Measurements from ENCODE around the gene SCFD2.
"Not testable (repeated sequence)": the region's sequence is repeated elsewhere in the genome, so short reads cannot be mapped to it uniquely, and the experiment has no call there.

SCFD2 gene

GRCh38 chr4:53365486-53366300, at the start of gene SCFD2:
Gene SCFD2, minus strand, starts transcription at chr4:53366061.
- peak; percentile 97 for DNase-seq

DNA sequence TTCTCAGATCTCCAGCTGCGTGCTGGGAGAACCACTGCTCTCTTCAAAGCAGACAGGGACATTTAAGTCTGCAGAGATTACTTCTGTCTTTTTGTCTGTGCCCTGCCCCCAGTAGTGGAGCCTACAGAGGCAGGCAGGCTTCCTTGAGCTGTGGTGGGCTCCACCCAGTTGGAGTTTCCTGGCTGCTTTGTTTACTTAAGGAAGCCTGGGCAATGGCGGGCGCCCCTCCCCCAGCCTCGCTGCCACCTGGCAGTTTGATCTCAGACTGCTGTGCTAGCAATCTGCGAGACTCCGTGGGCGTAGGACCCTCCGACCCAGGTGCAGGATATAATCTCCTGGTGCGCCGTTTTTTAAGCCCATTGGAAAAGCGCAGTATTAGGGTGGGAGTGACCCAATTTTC, 43.6 kb upstream of the SCFD2 start:
- DNase-seq = not testable (repeated sequence)

DNA sequence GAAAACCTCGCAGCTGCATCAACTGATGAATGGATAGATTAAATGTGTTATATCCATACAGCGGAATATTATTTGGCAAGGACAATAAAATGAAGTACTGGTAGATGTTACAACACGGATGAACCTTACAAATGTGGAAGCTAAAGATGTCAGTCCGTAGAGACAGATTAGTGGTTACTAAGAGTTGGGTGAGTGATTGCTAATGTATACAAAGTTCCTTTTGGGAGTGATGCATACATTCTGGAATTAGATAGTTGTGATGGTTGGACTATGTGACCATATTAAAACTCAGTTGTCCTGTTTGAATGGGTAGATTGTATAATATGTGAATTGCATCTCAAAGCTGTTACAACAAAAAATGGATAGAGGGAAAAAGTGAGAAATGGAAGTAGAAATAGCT, 14.4 kb upstream of the SCFD2 start:
- DNase-seq = no peak

DNA sequence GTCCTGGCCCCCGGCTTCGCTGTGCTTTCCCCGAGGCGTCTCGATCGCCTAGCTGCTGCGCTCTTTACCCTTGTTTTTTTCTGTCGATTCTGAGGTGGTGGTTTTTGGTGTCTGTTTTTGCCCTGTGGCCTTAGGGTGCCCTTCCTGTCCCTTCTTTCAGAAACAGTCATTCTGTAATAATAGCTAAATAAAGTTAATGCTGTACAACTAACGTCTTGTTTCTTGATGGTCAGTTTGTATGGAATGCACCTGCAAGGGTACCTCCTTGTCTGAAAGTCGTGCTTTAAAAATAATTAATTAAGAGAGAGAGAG, 12.3 kb upstream of the SCFD2 start:
- DNase-seq = no peak

DNA sequence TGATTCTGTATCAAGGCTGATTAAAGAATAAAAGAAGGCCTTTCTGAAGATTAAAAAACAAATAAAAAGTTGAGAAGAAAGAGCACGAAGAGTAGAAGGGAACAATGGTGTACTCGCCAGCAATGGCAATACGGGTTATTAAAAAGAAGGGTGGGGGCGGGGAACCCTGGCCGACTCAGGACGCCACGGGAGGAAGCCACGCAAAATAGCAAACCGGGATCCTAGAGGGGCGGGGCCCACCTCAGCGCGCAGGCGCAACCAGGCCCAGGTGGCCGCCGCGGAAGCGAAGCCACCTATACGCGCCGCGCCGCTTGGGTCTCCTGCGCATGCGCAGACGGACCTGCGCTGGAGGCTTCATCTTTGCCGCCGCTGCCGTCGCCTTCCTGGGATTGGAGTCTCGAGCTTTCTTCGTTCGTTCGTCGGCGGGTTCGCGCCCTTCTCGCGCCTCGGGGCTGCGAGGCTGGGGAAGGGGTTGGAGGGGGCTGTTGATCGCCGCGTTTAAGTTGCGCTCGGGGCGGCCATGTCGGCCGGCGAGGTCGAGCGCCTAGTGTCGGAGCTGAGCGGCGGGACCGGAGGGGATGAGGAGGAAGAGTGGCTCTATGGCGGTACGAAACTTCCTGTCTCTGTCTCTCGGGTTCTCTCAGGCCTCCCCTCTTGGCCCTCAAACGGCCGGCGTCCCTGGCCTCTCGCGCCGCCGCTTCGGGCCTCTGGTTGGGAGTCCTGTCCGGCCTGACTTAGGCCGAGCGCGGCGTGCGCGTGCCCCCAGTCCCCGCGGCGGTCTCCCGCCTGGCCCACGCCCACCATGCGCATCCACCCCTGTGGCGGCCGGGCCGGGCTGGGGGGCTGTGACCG, 11.7 kb upstream of the SCFD2 start, which contains the start of gene FIP1L1:
FIP1L1 (plus strand) TSS at position 323 of the 852 bp plus-strand sequence; CDS start at position 521, 198 bp downstream.
- DNase-seq = peak; percentile 92

- no peak for DNase-seq
Observed at GRCh38 chr4:53376900-53377299, 11.0 kb upstream of the SCFD2 start.

DNA sequence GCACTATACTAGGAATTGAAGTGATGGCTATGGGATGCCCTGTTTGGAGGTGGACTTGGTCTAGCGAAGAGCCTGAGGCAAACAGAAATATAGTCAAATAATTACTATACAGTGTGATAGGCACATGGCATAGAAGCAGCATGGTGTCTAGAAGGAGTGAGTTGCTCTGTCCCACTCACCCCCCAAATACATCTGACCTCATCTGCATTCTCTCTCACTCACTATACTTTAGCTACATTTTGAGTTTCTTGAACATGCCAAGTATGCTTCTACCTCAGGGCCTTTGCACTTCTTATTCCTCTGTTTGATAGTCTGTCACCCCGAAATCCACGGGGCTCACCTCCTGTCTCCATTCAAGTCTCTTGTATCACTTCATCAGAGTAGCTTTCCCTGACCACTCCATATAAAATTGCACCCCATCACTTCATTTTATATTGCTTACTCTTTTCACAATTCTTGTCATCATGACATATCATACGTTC, 9.0 kb upstream of the SCFD2 start:
- no peak for DNase-seq

DNA sequence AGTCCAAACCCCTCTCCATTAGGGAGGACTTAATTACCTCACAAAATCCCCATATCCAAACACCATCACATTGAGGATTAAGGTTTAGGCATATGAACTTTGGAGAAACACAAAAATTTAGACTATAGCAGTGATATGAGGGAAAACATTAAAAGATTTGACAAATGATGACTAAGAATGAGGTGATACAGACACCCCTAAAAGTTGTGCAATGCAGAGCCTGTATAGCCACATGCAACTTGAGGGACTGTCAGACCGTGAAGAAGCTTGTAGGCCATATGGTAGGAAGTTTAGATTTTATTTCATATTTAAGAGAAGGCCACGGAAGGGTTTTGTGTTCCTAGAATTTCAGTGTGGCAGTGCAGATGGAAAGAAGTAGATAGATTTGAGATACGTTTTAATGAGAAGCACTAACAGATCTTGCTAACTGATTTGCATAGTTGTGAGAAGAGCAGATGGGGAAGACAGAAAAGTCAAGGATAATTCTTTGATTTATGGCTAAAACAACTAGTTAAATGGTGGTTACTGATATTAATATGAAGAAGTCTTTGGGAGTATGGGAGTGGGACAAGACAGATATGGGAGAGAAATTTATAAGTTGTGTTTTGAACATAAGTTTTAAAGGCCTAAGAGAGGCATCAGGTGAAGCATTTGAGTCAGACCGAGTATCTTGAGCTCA, 6.1 kb upstream of the SCFD2 start:
- no peak for DNase-seq

DNA sequence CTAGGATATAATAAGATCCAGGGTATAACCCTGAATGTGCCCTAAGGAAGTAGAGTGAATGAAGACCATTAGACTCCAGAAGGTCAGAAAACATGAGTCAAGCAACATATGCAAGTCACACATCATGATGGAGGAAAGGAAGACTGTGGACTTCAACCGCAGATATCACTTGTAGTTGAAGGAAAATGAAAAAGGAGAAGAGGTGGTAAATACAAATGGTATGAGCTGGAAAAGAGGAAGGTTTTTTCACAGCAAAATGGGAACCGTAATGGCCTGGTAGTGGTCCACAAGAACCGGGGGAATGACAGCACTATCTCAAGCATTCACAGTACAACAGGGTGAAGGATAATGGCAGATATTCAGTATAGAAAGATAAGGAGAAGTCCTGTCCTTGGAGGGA, 5.2 kb upstream of the SCFD2 start:
- no peak for DNase-seq

- no peak for DNase-seq
Observed at GRCh38 chr4:53367721-53368120, 1.9 kb upstream of the SCFD2 start.

GRCh38 chr4:53366301-53366716, 448 bp upstream of the SCFD2 start:
- no peak for DNase-seq

- no peak for DNase-seq
Observed at GRCh38 chr4:53365121-53365485, 758 bp downstream of the SCFD2 start.

DNA sequence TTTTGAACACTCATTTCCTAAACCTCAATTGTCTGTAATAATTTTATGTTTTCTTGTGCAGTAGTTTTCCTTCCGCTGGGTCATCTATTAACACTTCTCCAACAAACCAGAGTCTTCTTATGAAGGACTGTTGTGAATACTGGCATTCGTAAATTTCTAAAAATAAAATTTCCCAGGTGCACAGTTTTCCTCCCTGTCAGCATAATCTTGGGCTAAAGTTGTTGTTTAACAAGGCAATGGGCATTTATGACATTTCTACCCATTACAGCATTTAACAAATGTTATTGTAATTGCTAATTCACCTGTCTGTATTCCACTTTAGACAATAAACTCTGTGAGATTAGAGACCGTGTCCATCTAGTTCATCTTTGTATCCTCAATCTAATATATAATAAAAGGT, 1.2 kb downstream of the SCFD2 start:
- no peak for DNase-seq

- DNase-seq = no peak
Observed at GRCh38 chr4:53362093-53362492, 3.8 kb downstream of the SCFD2 start.

DNA sequence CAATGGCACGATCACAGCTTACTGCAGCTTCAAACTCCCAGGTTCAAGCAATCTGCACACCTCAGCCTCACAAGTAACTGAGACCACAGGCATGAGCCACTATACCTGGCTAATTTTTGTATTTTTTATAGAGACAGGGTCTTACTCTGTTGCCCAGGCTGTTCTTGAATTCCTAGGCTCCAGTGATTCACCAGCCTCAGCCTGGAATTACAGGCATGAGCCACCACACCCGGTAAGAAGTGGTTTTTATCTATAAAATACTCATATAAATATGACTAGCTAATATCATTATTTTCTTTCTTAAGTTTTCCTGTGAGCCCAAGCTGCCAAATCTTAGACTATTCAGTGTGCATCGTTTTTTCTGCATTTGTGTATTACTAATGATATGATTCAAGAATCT, 4.4 kb downstream of the SCFD2 start:
- DNase-seq = no peak

- no peak for DNase-seq
Observed at GRCh38 chr4:53355930-53356521, 9.8 kb downstream of the SCFD2 start.

GRCh38 chr4:53354012-53354722, 11.7 kb downstream of the SCFD2 start:
- no peak for DNase-seq

DNA sequence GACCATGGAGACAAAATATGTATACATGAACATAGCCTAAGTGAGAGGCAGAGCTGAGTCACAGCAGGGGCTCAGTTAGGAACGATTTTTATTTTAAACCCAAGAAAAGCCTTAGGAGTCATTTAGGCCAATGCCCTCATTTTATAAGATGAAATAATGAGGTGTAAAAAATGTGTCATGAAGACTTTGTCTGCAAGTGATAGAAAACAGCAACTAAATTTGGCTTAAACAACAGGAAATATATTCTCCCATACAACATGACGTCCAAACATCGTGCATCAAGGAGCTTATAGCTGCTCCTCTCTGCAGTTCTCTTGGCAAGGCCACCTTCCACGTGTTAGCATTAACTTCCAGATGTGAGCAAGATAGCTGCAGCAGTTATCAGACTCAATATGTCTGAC, 16.8 kb downstream of the SCFD2 start:
- DNase-seq = no peak

DNA sequence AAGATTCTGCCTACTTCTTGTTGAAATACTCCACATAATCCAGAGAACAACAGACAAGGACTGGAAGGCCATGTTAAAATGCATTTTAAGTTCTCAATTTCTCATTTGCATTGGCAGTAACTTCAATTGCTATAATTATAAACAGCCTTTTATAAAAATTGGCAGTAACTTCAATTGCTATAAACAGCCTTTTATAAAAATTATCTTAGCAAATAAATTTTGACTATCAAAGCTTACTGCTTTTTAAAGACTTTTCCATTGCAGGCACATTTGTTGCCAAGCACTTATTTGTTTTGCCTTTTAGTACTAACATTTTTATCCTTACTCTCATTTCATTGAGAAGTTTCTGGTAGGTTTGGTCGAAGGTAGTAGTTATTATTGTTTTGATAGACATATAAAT, 17.8 kb downstream of the SCFD2 start:
- DNase-seq = no peak

DNA sequence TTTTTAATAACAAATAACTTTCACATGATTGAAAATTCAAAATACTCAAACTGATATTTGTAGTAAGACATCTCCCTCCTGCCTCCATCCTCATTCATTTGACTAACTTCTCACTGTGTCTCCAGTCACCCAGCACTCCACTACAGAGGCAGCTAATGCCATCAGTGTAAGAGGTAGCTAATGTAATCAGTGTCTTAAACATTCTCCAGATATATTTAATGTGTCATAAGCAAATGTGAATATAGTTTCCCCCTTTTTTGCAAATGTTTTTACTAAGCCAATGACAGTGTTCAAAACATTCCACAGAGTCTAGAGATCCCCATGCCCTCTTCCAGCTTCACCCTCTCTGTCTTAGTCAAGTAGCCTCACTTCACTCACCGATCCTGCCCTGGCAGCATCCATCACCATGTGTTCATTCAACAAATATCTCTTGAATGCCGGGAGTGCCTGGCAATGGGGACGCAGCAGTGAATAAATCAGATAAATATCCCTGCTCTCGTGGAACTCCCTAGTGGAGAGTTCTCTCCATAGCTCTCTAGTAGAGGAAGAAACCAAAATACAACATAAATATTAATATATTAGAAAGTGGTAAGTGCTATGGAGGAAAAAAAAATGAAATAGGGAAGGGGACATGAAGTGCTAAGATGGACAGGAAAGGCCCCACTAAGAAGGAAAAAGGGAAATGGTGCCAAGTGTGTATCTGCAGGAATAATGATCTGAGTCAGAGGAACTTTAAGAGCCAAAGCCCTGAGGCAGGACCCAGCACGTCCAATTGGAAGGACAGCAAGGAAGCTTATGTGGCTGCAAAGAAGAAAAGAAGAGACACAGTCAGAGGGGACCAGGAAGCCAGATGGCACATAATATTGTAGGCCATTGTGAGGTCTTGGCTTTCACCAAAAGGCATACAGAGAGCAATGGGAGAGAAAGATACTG, 18.7 kb downstream of the SCFD2 start:
- no peak for DNase-seq

DNA sequence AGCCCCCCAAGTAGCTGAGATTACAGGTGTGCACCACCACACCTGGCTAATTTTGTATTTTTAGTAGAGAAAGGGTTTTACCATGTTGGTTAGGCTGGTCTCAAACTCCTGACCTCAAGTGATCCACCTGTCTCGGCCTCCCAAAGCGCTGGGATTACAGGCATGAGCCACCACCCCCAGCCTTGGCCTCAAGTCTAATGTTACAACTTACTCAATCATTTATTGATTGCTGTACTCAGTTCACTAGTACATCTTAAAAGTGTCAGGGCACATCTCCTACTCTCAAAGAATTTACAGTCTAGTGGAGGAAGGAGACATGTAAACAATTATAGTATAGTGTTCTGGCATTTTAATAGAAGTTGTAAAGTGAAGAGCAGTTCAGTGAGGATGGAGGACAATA, 19.5 kb downstream of the SCFD2 start:
- not testable (repeated sequence) for DNase-seq
